Naive thymus-derived CD4-positive, alpha-beta T cell (primary cell): ENCODE data around the gene PIK3CD. TPM values are rescaled to one million over a fixed set of nuclear protein-coding genes. Genes with fewer than 3 reads are reported as not detected.

Source experiments
- ATAC-seq: fragments of 150-1000 bp; cut with Tn5 transposase; 2 replicates; pipeline ENCODE4 v1.10.0; 2021; ENCODE audit warnings: mild to moderate bottlenecking, moderate library complexity
- CTCF ChIA-PET: fragments of 350-600 bp; sonication (Branson Sonifier 250); formaldehyde crosslinking; loops from one replicate; lab custom pipeline; 2021; ENCODE audit warnings: antibody characterized with exemption; lab: Charles Lee
- POLR2A ChIA-PET: fragments of 350-600 bp; sonication (Branson Sonifier 250); formaldehyde crosslinking; loops from one replicate; lab custom pipeline; 2021; ENCODE audit warnings: antibody characterized with exemption, inconsistent platforms; lab: Charles Lee
- DNase-seq, 9 donors: peaks; one replicate each; pipeline versions ENCODE4 v3.0.0 to v3.0.0-alpha.2; 2020 to 2022; ENCODE audit warnings: mixed read lengths in 1 of 9
- H3K27ac ChIP-seq: one replicate; pipeline ENCODE4 v1.7.0; 2013; ENCODE audit warnings: mild to moderate bottlenecking, low read depth, low read length, moderate library complexity
- H3K27me3 ChIP-seq, 2 donors: one replicate each; pipeline ENCODE4 v1.7.0; 2013; ENCODE audit warnings: low read length in 2 of 2, mild to moderate bottlenecking in 2 of 2, moderate library complexity in 2 of 2; ENCODE audit not compliant: control insufficient read depth in 2 of 2, insufficient read depth in 2 of 2
- H3K36me3 ChIP-seq, 3 experiments: 1 replicate in 2 of 3; 2 replicates in 1 of 3; pipeline ENCODE4 v1.7.0; 2013; ENCODE audit warnings: low read length in 3 of 3, mild to moderate bottlenecking in 3 of 3, moderate library complexity in 1 of 3; ENCODE audit not compliant: insufficient read depth in 3 of 3, control insufficient read depth in 2 of 3
- H3K4me1 ChIP-seq, 2 donors: one replicate each; pipeline ENCODE4 v1.7.0; 2013; ENCODE audit warnings: low read length in 2 of 2, mild to moderate bottlenecking in 2 of 2, moderate library complexity in 1 of 2; ENCODE audit not compliant: control insufficient read depth in 2 of 2, insufficient read depth in 2 of 2
- H3K4me3 ChIP-seq: 2 replicates; pipeline ENCODE4 v1.7.0; 2013; ENCODE audit warnings: mild to moderate bottlenecking, low read length
- H3K9me3 ChIP-seq, 3 experiments: 1 replicate in 2 of 3; 2 replicates in 1 of 3; pipeline ENCODE4 v1.7.0; 2013; ENCODE audit warnings: low read length in 3 of 3; ENCODE audit not compliant: control insufficient read depth in 2 of 3
- H3K27ac Mint-ChIP-seq, 9 donors: one replicate each; pipeline ENCODE4 v1.8.0; 2020 to 2022; ENCODE audit warnings: mixed read lengths in 9 of 9, mild to moderate bottlenecking in 8 of 9, moderate library complexity in 5 of 9, inconsistent platforms in 2 of 9
- H3K27me3 Mint-ChIP-seq, 5 donors: one replicate each; pipeline ENCODE4 v1.8.0; 2021 to 2022; ENCODE audit warnings: mixed read lengths in 5 of 5, mild to moderate bottlenecking in 1 of 5
- H3K36me3 Mint-ChIP-seq, 5 donors: one replicate each; pipeline ENCODE4 v1.8.0; 2020 to 2022; ENCODE audit warnings: mixed read lengths in 5 of 5, mild to moderate bottlenecking in 3 of 5, inconsistent platforms in 1 of 5
- H3K4me1 Mint-ChIP-seq, 7 donors: one replicate each; pipeline ENCODE4 v1.8.0; 2020 to 2022; ENCODE audit warnings: mixed read lengths in 7 of 7, mild to moderate bottlenecking in 3 of 7, inconsistent platforms in 1 of 7
- H3K4me3 Mint-ChIP-seq, 10 donors: one replicate each; pipeline ENCODE4 v1.8.0; 2020 to 2022; ENCODE audit warnings: mild to moderate bottlenecking in 10 of 10, mixed read lengths in 10 of 10, moderate library complexity in 6 of 10, inconsistent platforms in 2 of 10
- H3K9me3 Mint-ChIP-seq, 11 donors: one replicate each; pipeline ENCODE4 v1.8.0; 2020 to 2022; ENCODE audit warnings: mixed read lengths in 11 of 11, mild to moderate bottlenecking in 4 of 11, inconsistent platforms in 1 of 11, moderate library complexity in 1 of 11
- intact Hi-C, 2 donors: fragments of 100-400 bp; cut with micrococcal nuclease; formaldehyde crosslinking; loops; one replicate each; pipeline ENCODE4 v1.15.1; 2023
- polyA plus RNA-seq, 2 donors: library from polyadenylated mRNA; unstranded; fragments of 300-500 nt; fragmentation: Illumina TruSeq; gene quantifications; one replicate each; pipeline ENCODE4 v1.2.3, GENCODE V29; 2021
- total RNA-seq, 6 experiments: library from RNA in 5 of 6; stranded (reverse) in 5 of 6; gene quantifications; 1 replicate in 5 of 6; 2 replicates in 1 of 6; pipeline ENCODE4 v1.2.3 and lab custom pipeline; 2021 to 2026

Gene PIK3CD
- total and polyA plus RNA-seq, 7 experiments from 2014 or later = 74.9 to 313 (median 280) TPM

DNA sequence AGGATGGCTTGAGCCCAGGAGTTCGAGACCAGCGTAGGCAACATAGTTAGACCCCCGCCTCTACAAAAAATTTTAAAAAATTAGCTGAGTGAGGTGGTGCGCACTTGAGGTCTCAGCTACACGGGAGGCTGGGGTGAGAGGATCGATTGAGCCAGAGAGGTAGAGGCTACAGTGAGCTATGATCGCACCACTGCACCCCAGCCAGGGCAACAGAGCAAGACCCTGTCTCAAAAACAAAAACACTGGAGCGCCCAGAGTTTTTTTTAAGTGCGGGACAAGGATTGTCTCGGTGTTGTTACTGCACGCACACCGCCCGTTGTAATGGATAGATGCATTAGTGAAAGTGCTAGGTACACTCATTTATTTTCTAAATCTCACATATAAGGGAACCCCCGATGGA, 37.1 kb downstream of the PIK3CD start:
- CTCF ChIA-PET = interaction anchor here (1.1 to 4.6 kb wide), 4 partner anchors 11 to 61 kb away, joined by 3 to 28 read pairs (median 6); partner anchors contain the start of gene PIK3CD
- Histone ChIP-seq H3K9me3 (no peaks in the 10 kb centered on the region), H3K4me3 (peak overlapping the region; percentile 50), H3K4me1 (peaks cover 53 to 64% of the 10 kb centered on the region in 2 donors), H3K36me3 (peaks cover 3 to 22% (median 8%) of the 10 kb centered on the region in 3 experiments), H3K27me3 (no peaks in the 10 kb centered on the region), H3K27ac (peak overlapping the region; percentile 70)
- no peak for DNase-seq
- H3K4me1 Mint-ChIP-seq = peaks cover 36 to 85% (median 73%) of the 10 kb centered on the region in 7 donors
- peak overlapping the region; percentile 80 to 90 (median 87) for H3K4me3 Mint-ChIP-seq
- ATAC-seq = no peak
- intact Hi-C loops = loop anchor here (2.0 to 5.0 kb wide), 3 partner anchors 39 to 100 kb away; partner anchors contain the start of gene TMEM201 (in 1 of the 2)
- peaks cover 0 to 30% (median 12%) of the 10 kb centered on the region in 5 donors for H3K36me3 Mint-ChIP-seq
- H3K27ac Mint-ChIP-seq = peak overlapping the region; percentile 59 to 90 (median 76)
- peaks cover 0 to 2% (median 0%) of the 10 kb centered on the region in 11 donors for H3K9me3 Mint-ChIP-seq
- H3K27me3 Mint-ChIP-seq = no peaks in the 10 kb centered on the region
- POLR2A ChIA-PET = interaction anchor here (0.6 to 9.8 kb wide), 11 partner anchors 11 to 131 kb away, joined by 3 to 130 read pairs (median 6); partner anchors contain the start of gene PIK3CD

DNA sequence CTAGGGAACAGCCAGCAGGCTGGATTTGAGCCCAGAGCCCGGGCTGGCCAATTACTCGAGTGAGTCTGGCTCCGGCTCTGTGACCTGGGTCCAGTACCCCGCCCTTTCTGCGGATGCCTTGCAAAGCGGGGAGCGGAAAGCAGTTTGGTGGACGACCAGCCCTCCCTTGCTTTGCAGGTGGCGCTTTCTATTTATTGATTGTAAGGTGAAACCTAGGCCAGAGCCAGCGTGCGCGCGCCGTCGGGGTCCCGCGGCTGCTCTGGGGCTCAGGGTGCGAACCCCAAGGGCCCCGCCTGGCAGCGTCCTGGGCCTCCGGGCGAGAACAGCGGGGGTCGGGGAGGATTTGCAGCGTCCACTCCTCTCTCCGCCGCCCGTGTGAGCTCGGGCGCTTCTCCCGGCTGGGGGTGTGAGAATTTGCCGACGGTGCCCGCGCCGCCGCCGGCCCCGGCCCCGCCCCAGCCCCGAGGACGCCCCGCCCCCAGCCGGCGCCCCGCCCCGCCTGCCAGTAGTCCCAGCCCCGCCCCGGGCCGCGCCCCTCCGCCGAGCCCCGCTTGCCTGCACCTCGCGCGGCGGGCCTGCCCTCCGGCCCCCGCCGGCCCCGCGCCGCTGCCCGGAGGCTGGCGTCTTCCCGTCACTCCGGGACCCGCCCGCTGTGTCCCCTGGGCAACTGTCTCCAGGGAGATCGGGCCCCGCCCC, 37.6 kb downstream of the PIK3CD start:
- H3K36me3 ChIP-seq = peaks cover 3 to 23% (median 8%) of the 10 kb centered on the region in 3 experiments
- peak overlapping the region; percentile 70 for H3K27ac ChIP-seq
- intact Hi-C loops = loop anchor here (1.0 to 5.0 kb wide), 7 partner anchors 28 to 100 kb away; partner anchors contain the start of gene TMEM201 (in 1 of the 2)
- H3K4me1 ChIP-seq = peaks cover 53 to 59% of the 10 kb centered on the region in 2 donors
- CTCF ChIA-PET = interaction anchor here (1.4 to 4.6 kb wide), 3 partner anchors 14 to 61 kb away, joined by 5 to 28 read pairs (median 8); partner anchors contain the start of gene PIK3CD
- H3K4me3 ChIP-seq = peak overlapping the region; percentile 50
- POLR2A ChIA-PET = interaction anchor here (0.6 to 9.8 kb wide), 10 partner anchors 14 to 130 kb away, joined by 3 to 130 read pairs (median 5); partner anchors contain the start of gene PIK3CD
- H3K27ac Mint-ChIP-seq = peak overlapping the region in 8 of 9 donors; percentile 59 to 90 (median 78)
- H3K27me3 Mint-ChIP-seq = no peaks in the 10 kb centered on the region
- peak; percentile 62 to 89 (median 82) for DNase-seq
- peaks cover 0 to 30% (median 13%) of the 10 kb centered on the region in 5 donors for H3K36me3 Mint-ChIP-seq
- peaks cover 36 to 85% (median 73%) of the 10 kb centered on the region in 7 donors for H3K4me1 Mint-ChIP-seq
- H3K9me3 Mint-ChIP-seq = peaks cover 0 to 2% (median 0%) of the 10 kb centered on the region in 11 donors
- H3K4me3 Mint-ChIP-seq = peak overlapping the region; percentile 80 to 90 (median 87)
- ATAC-seq = peak; percentile 93
- H3K9me3 ChIP-seq = no peaks in the 10 kb centered on the region
- H3K27me3 ChIP-seq = no peaks in the 10 kb centered on the region

DNA sequence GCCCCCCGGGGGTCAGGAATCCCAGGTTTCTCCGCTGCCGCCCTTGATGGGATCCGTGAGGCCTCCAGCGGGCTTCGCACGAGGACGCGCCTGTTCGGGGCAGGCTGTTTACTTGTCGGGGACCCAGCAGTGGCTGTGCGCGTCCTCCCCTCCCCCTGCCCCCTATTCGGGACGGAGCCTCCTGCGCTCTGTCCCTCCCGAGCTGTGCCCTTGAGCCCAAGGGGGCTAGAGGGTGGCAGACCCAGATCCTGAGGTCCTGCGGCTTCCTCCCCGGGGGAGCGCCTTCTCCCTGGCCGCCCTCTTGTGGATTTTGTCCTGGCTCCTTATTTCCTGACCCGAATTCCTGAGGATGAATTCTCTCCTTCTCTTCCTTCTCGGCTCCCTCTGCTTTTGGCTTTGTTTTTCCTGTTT, 38.4 kb downstream of the PIK3CD start:
- Histone ChIP-seq H3K27ac (peak overlapping the region; percentile 66), H3K27me3 (no peaks in the 10 kb centered on the region), H3K4me3 (peak overlapping the region; percentile 54), H3K9me3 (no peaks in the 10 kb centered on the region), H3K4me1 (peaks cover 48 to 55% of the 10 kb centered on the region in 2 donors), H3K36me3 (peaks cover 3 to 32% (median 8%) of the 10 kb centered on the region in 3 experiments)
- intact Hi-C loops = loop anchor here (1.0 to 5.0 kb wide), 8 partner anchors 11 to 101 kb away; partner anchors contain the start of gene TMEM201 (in 1 of the 2)
- H3K4me1 Mint-ChIP-seq = peaks cover 41 to 84% (median 74%) of the 10 kb centered on the region in 7 donors
- no peak for ATAC-seq
- ChIA-PET POLR2A (interaction anchor here (0.8 to 9.8 kb wide), 11 partner anchors 11 to 61 kb away, joined by 3 to 130 read pairs (median 9); partner anchors contain the start of gene PIK3CD), CTCF (interaction anchor here (1.3 to 4.6 kb wide), 3 partner anchors 31 to 62 kb away, joined by 4 to 28 read pairs (median 7); no protein-coding TSS in a partner anchor)
- H3K27me3 Mint-ChIP-seq = no peaks in the 10 kb centered on the region
- DNase-seq = peak in 1 of 9 donors; percentile 13
- H3K27ac Mint-ChIP-seq = peak overlapping the region; percentile 78 to 93 (median 82)
- H3K36me3 Mint-ChIP-seq = peaks cover 4 to 33% (median 16%) of the 10 kb centered on the region in 5 donors
- H3K4me3 Mint-ChIP-seq = peak overlapping the region; percentile 89 to 98 (median 95)
- peaks cover 0 to 2% (median 0%) of the 10 kb centered on the region in 11 donors for H3K9me3 Mint-ChIP-seq

DNA sequence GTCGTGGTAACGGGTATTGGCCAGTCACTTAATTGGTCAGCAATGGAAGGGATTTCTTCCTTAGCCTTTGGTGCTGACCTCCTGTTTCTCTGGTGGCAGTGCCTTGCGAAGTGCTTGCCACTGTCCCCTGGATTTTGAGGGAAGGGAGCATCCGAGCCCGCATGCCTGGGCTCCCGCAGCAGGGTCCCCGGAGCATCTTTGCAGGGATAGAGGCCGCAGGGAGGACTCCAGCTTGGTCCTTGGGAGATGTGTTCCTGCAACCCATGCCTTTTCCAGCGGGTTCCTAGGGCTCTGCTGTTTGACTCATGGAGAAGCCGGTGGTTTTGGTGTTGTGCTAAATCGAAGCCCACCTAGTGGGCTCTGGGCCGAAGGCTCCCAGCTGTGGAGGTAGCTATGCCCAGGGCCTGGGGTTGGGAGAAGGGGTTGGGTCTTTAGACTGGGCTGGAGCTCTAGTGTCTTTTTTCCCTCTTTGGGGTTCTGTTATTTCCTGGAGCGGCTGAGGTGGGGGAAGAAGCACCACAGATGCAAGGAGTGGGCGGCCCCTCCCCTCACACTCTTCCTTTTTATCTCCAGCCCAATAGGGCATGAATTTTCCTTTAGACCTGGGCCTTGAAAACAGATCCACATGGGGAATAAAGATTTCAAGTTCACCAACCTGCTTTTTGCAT, 39.0 kb downstream of the PIK3CD start:
- peaks cover 44 to 87% (median 77%) of the 10 kb centered on the region in 7 donors for H3K4me1 Mint-ChIP-seq
- Histone ChIP-seq H3K4me1 (peaks cover 47 to 53% of the 10 kb centered on the region in 2 donors), H3K27ac (peak overlapping the region; percentile 66), H3K27me3 (no peaks in the 10 kb centered on the region), H3K36me3 (peaks cover 3 to 37% (median 8%) of the 10 kb centered on the region in 3 experiments), H3K9me3 (no peaks in the 10 kb centered on the region), H3K4me3 (peak overlapping the region; percentile 54)
- peak overlapping the region; percentile 75 to 93 (median 82) for H3K27ac Mint-ChIP-seq
- peak overlapping the region; percentile 89 to 98 (median 95) for H3K4me3 Mint-ChIP-seq
- H3K36me3 Mint-ChIP-seq = peaks cover 7 to 38% (median 21%) of the 10 kb centered on the region in 5 donors
- ChIA-PET POLR2A (interaction anchor here (0.7 to 9.8 kb wide), 13 partner anchors 10 to 65 kb away, joined by 3 to 130 read pairs (median 9); partner anchors contain the start of gene PIK3CD), CTCF (interaction anchor here (1.1 to 1.7 kb wide), 5 partner anchors 12 to 64 kb away, joined by 4 to 7 read pairs (median 4); no protein-coding TSS in a partner anchor)
- DNase-seq = no peak
- H3K27me3 Mint-ChIP-seq = no peaks in the 10 kb centered on the region
- intact Hi-C loops = loop anchor here in 1 of 2 donors (1.0 kb wide), 1 partner anchor 11 kb away; no protein-coding TSS in a partner anchor
- ATAC-seq = no peak
- peaks cover 0 to 2% (median 0%) of the 10 kb centered on the region in 11 donors for H3K9me3 Mint-ChIP-seq

DNA sequence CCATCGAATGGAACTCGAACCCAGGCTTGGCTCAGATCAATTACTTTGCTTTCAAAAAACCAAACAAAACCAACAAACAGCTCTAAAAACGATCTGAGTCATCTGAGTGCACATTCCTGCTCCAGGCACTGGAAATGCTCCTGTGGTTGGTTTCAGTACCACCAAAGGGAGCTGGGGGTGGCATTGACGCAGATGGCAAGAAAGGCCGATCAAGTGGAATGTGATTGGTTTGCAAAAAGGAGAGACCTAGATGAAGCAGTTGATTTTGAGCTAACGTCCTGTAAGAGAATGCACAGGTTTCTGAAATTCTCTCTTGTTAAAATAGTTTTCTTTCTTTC, 39.5 kb downstream of the PIK3CD start:
- H3K27ac ChIP-seq = peak overlapping the region; percentile 66
- no peaks in the 10 kb centered on the region for H3K9me3 ChIP-seq
- POLR2A ChIA-PET = interaction anchor here (0.7 to 9.8 kb wide), 11 partner anchors 9 to 66 kb away, joined by 3 to 130 read pairs (median 11); partner anchors contain the start of gene PIK3CD
- DNase-seq (peak in 4 of 9 donors; percentile 30 to 72 (median 38)), ATAC-seq (no peak)
- H3K4me1 Mint-ChIP-seq = peaks cover 39 to 82% (median 72%) of the 10 kb centered on the region in 7 donors
- H3K4me3 ChIP-seq = no peak overlapping the region
- CTCF ChIA-PET = interaction anchor here (1.1 to 1.7 kb wide), 5 partner anchors 12 to 65 kb away, joined by 4 to 7 read pairs (median 4); no protein-coding TSS in a partner anchor
- H3K36me3 Mint-ChIP-seq = peaks cover 7 to 35% (median 21%) of the 10 kb centered on the region in 5 donors
- H3K4me3 Mint-ChIP-seq = peak overlapping the region; percentile 89 to 98 (median 95)
- intact Hi-C loops = no loop called here
- peaks cover 43 to 53% of the 10 kb centered on the region in 2 donors for H3K4me1 ChIP-seq
- no peaks in the 10 kb centered on the region for H3K27me3 ChIP-seq
- peak overlapping the region; percentile 41 to 93 (median 81) for H3K27ac Mint-ChIP-seq
- H3K9me3 Mint-ChIP-seq = peaks cover 0 to 2% (median 0%) of the 10 kb centered on the region in 11 donors
- peaks cover 3 to 37% (median 8%) of the 10 kb centered on the region in 3 experiments for H3K36me3 ChIP-seq
- H3K27me3 Mint-ChIP-seq = no peaks in the 10 kb centered on the region
